A673 (cell line): Measurements from ENCODE around the gene THG1L.

Source experiments
- CTCF ChIP-seq: fragments of 300-800, 200-600 bp; sonication (generic); conservative IDR thresholded peaks from 2 replicates; pipeline ENCODE4 v1.5.1; 2017; ENCODE audit warnings: low read depth, mild to moderate bottlenecking, antibody characterized with exemption, low read length, moderate library complexity, mixed read lengths
- EZH2 ChIP-seq: fragments of 200-600 bp; sonication (generic); IDR thresholded peaks from 2 replicates; pipeline ENCODE4 v1.6.1; 2017; ENCODE audit warnings: borderline replicate concordance, low read depth, mild to moderate bottlenecking, mixed read lengths, antibody characterized with exemption, low read length; ENCODE audit not compliant: poor library complexity, severe bottlenecking

- TF ChIP-seq CTCF, result no peak
- no peak for TF ChIP-seq EZH2
Observed at GRCh38 chr5:157739388-157740228, 8.4 kb downstream of the THG1L start.
